SK-N-SH (cell line): ENCODE measurements around the gene PECR. TPM values are rescaled to one million over a fixed set of nuclear protein-coding genes. Genes with fewer than 3 reads are reported as not detected.

Experiments
- CTCF ChIA-PET: fragments of 300-600, 350-600 bp; formaldehyde crosslinking; extraction: SDS; loops from one replicate; lab custom pipeline; 2021; lab: Yijun Ruan, JAX
- POLR2A ChIA-PET: fragments of 350-600 bp; sonication (Branson Sonifier 250); formaldehyde crosslinking; extraction: SDS; loops from one replicate; lab custom pipeline; 2020; ENCODE audit warnings: antibody characterized with exemption, inconsistent platforms; lab: Yijun Ruan, JAX
- DNase-seq: peaks from one replicate; pipeline ENCODE4 v3.0.0; 2012
- H2AFZ ChIP-seq: fragments of 200-600 bp; sonication (generic); 2 replicates; pipeline ENCODE4 v1.8.1; 2016; ENCODE audit warnings: antibody characterized with exemption, mild to moderate bottlenecking, low read depth
- H3F3A ChIP-seq: fragments of 200-600 bp; sonication (generic); replicated peaks from 2 replicates; pipeline ENCODE3; 2016; ENCODE audit warnings: antibody characterized with exemption, mild to moderate bottlenecking; ENCODE audit not compliant: insufficient read depth
- H3K27ac ChIP-seq, 2 experiments: fragments of 200-500 bp in 1 of 2; fragments of 200-600 bp in 1 of 2; sonication (Bioruptor generic) in 1 of 2; sonication (generic), shearing (Covaris generic) in 1 of 2; 2 replicates each; pipeline versions ENCODE4 v1.5.1 to v1.6.1; 2014 to 2016; ENCODE audit warnings: low read depth in 2 of 2, inconsistent platforms in 1 of 2, low read length in 1 of 2, mild to moderate bottlenecking in 1 of 2, mixed read lengths in 1 of 2
- H3K27me3 ChIP-seq: fragments of 200-600 bp; sonication (generic), shearing (Covaris generic); 2 replicates; pipeline ENCODE4 v1.6.1; 2016; ENCODE audit warnings: mixed run types; ENCODE audit not compliant: insufficient read depth
- H3K36me3 ChIP-seq, 2 experiments: fragments of 200-500 bp in 1 of 2; fragments of 200-600 bp in 1 of 2; sonication (Bioruptor generic) in 1 of 2; sonication (generic) in 1 of 2; replicated peaks in 1 of 2; 2 replicates each; pipeline versions ENCODE3 to v1.5.1; 2014 to 2016; ENCODE audit warnings: low read length in 1 of 2, mild to moderate bottlenecking in 1 of 2; ENCODE audit not compliant: insufficient read depth in 2 of 2, control insufficient read depth in 1 of 2
- H3K4me1 ChIP-seq, 2 experiments: fragments of 200-500 bp in 1 of 2; fragments of 200-600 bp in 1 of 2; sonication (Bioruptor generic) in 1 of 2; sonication (generic), shearing (Covaris generic) in 1 of 2; 2 replicates each; pipeline versions ENCODE4 v1.5.1 to v1.6.1; 2014 to 2016; ENCODE audit warnings: low read depth in 1 of 2, low read length in 1 of 2, mixed run types in 1 of 2; ENCODE audit not compliant: insufficient read depth in 2 of 2, control insufficient read depth in 1 of 2
- H3K4me2 ChIP-seq: fragments of 200-600 bp; sonication (generic), shearing (Covaris generic); 2 replicates; pipeline ENCODE4 v1.6.1; 2017; ENCODE audit warnings: mixed run types
- H3K4me3 ChIP-seq, 2 experiments: fragments of 200-500 bp in 1 of 2; fragments of 200-600 bp in 1 of 2; sonication (Bioruptor generic) in 1 of 2; sonication (generic), shearing (Covaris generic) in 1 of 2; 2 replicates each; pipeline versions ENCODE4 v1.5.1 to v1.8.1; 2014 to 2016; ENCODE audit warnings: low read depth in 2 of 2, inconsistent platforms in 1 of 2, low read length in 1 of 2, mild to moderate bottlenecking in 1 of 2, mixed read lengths in 1 of 2, moderate library complexity in 1 of 2
- H3K79me2 ChIP-seq: fragments of 200-600 bp; sonication (generic); 2 replicates; pipeline ENCODE4 v1.8.1; 2017; ENCODE audit warnings: mild to moderate bottlenecking; ENCODE audit not compliant: insufficient read depth
- H3K9ac ChIP-seq: fragments of 200-600 bp; sonication (generic); 2 replicates; pipeline ENCODE4 v1.6.1; 2017; ENCODE audit warnings: mixed run types
- H3K9me2 ChIP-seq: fragments of 200-600 bp; sonication (generic); 2 replicates; pipeline ENCODE4 v1.6.1; 2017; ENCODE audit warnings: mixed run types
- H3K9me3 ChIP-seq: fragments of 200-600 bp; sonication (generic); 2 replicates; pipeline ENCODE4 v1.6.1; 2017; ENCODE audit warnings: mixed run types, mild to moderate bottlenecking, moderate library complexity
- H4K20me1 ChIP-seq: fragments of 200-600 bp; sonication (generic); 2 replicates; pipeline ENCODE4 v1.6.1; 2017; ENCODE audit warnings: mild to moderate bottlenecking, mixed run types; ENCODE audit not compliant: insufficient read depth
- ELF1 ChIP-seq: IDR thresholded peaks from 2 replicates; pipeline ENCODE4 v1.4.0; 2012
- EP300 ChIP-seq, 2 experiments: IDR thresholded peaks; 2 replicates each; pipeline versions ENCODE4 v1.4.0 to v1.6.1; 2012; ENCODE audit warnings: borderline replicate concordance in 1 of 2, low read depth in 1 of 2, low read length in 1 of 2
- EZH2phosphoT487 ChIP-seq: fragments of 200-600 bp; sonication (generic); IDR thresholded peaks from 2 replicates; pipeline ENCODE4 v1.6.1; 2017; ENCODE audit warnings: low read depth, mixed run types, mild to moderate bottlenecking, antibody characterized with exemption, moderate library complexity, borderline replicate concordance
- FOSL2 ChIP-seq: IDR thresholded peaks from 2 replicates; pipeline ENCODE4 v1.4.0; 2012; ENCODE audit warnings: low read depth, mild to moderate bottlenecking, moderate library complexity, borderline replicate concordance
- FOXJ3 ChIP-seq: sonication (generic); formaldehyde crosslinking; IDR thresholded peaks from 2 replicates; pipeline ENCODE4 v1.5.1; 2020; ENCODE audit warnings: mild to moderate bottlenecking, missing genetic modification reagents
- JUND ChIP-seq: IDR thresholded peaks from 2 replicates; pipeline ENCODE4 v1.4.0; 2012
- MXI1 ChIP-seq: IDR thresholded peaks from 2 replicates; pipeline ENCODE4 v1.6.1; 2012; ENCODE audit warnings: mild to moderate bottlenecking, low read depth, low read length, improper control_type of control experiment
- NFIC ChIP-seq: IDR thresholded peaks from 2 replicates; pipeline ENCODE4 v1.4.0; 2012; ENCODE audit warnings: borderline replicate concordance
- NRF1 ChIP-seq: IDR thresholded peaks from 2 replicates; pipeline ENCODE4 v1.6.1; 2012; ENCODE audit warnings: low read depth, mild to moderate bottlenecking, low read length
- POLR2AphosphoS5 ChIP-seq: IDR thresholded peaks from 2 replicates; pipeline ENCODE4 v1.6.1; 2012; ENCODE audit warnings: low read depth, low read length
- RAD21 ChIP-seq: IDR thresholded peaks from 2 replicates; pipeline ENCODE4 v1.6.1; 2012; ENCODE audit warnings: mild to moderate bottlenecking, low read length
- RCOR1 ChIP-seq: fragments of 150-350 bp; IDR thresholded peaks from 2 replicates; pipeline ENCODE4 v1.6.1; 2017; ENCODE audit warnings: antibody characterized with exemption, low read length
- RFX5 ChIP-seq: IDR thresholded peaks from 2 replicates; pipeline ENCODE4 v1.6.1; 2012; ENCODE audit warnings: mild to moderate bottlenecking, improper control_type of control experiment, low read length
- SMC3 ChIP-seq: IDR thresholded peaks from 2 replicates; pipeline ENCODE4 v1.6.1; 2012; ENCODE audit warnings: low read depth, low read length, improper control_type of control experiment
- TCF12 ChIP-seq: IDR thresholded peaks from 2 replicates; pipeline ENCODE4 v1.4.0; 2012
- TEAD4 ChIP-seq: IDR thresholded peaks from 2 replicates; pipeline ENCODE4 v1.4.0; 2012; ENCODE audit warnings: mild to moderate bottlenecking, borderline replicate concordance; ENCODE audit not compliant: insufficient read depth
- YY1 ChIP-seq: IDR thresholded peaks from 2 replicates; pipeline ENCODE4 v1.4.0; 2012; ENCODE audit warnings: low read depth, mild to moderate bottlenecking
- WGBS: methylation state at CpG from one replicate; pipeline ENCODE4 v1.1.6; 2017; ENCODE audit warnings: low lambda C conversion rate; 5-methylcytosine and 5-hydroxymethylcytosine counted together
- polyA plus RNA-seq, 3 experiments: library from polyadenylated mRNA; depleted of rRNA; stranded (reverse); fragments of >200 nt; gene quantifications; 2 replicates each; pipeline ENCODE4 v1.2.3, GENCODE V29; 2012
- TF ChIP-seq, protein P1 (sequence below): IDR thresholded peaks from 2 replicates; pipeline ENCODE4; 2012
- TF ChIP-seq, protein P2 (sequence below): IDR thresholded peaks from 2 replicates; pipeline ENCODE4 v1.4.0; 2012; ENCODE audit warnings: low read depth, borderline replicate concordance
- TF ChIP-seq, protein P3 (sequence below): IDR thresholded peaks from 2 replicates; pipeline ENCODE4 v1.6.1; 2012; ENCODE audit warnings: mild to moderate bottlenecking, low read depth, low read length, moderate library complexity

The PECR gene
- polyA plus RNA-seq, 1 of the 3 experiments (the other 2 are of a cell fraction) = 18.6 TPM

DNA sequence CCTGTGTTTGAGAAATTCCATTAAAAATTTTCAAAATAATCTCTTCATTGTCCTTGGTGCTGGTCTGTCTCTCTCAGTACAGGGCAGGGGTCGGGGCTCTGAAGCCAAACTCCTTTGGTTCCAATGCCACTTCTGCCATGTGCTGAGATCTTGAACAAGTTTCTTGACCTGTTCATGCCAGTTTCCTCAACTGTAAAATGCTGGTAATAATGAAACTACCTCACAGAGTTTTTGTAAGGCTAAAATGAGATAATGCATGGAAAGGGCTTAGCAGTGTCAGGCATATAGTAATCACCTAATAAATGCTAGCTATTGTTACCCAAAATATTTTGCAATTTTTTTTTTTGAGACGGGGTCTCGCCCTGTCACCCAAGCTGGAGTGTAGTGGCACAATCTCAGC is 51.4 kb downstream of the PECR start (continued):
- TF ChIP-seq, protein P1, sequence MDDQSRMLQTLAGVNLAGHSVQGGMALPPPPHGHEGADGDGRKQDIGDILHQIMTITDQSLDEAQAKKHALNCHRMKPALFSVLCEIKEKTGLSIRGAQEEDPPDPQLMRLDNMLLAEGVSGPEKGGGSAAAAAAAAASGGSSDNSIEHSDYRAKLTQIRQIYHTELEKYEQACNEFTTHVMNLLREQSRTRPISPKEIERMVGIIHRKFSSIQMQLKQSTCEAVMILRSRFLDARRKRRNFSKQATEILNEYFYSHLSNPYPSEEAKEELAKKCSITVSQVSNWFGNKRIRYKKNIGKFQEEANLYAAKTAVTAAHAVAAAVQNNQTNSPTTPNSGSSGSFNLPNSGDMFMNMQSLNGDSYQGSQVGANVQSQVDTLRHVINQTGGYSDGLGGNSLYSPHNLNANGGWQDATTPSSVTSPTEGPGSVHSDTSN = no peak
- TF ChIP-seq, all 33 proteins: peak for 0

DNA sequence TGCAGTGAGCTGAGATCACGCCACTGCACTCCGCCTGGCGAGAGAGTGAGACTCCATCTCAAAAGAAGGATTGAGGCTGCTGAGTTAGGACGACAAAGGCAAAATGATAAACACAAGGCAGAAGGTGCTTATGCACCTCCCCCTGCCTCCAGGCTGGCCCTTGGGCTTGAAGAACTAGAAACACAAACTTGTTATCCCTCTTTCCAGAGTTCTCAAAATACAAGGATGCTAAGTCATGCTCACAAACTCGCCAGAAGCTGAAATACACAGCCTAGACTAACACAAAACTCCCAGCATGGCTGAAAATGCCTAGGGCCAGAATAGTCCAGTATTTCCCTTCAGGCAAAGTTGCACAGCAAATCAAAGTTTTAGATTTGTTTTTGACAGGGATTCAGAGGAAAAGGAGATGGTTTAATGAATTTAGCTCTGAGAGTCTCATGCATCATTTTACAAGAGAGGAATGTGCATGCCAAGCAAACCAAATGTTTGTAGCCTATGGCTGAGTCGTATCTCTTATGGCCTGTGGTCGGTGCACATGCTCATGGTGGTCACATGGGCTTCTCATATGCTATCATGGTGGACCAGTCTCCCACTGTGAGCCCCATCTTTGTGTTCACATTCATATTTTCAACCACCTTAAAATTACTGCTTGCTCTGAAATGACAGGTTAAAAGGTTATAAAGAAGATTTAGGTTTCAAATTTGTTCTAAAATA is 52.0 kb downstream of the PECR start:
- Histone ChIP-seq H3K36me3 (peaks cover 0 to 2% of the 10 kb centered on the region in 2 experiments), H3K27ac (no peak overlapping the region), H3K27me3 (no peaks in the 10 kb centered on the region), H2AFZ (no peak overlapping the region), H3K4me2 (no peak overlapping the region), H3F3A (peaks cover 13% of the 10 kb centered on the region), H3K9ac (no peak overlapping the region), H3K79me2 (no peaks in the 10 kb centered on the region), H3K9me2 (no peaks in the 10 kb centered on the region), H4K20me1 (no peaks in the 10 kb centered on the region), H3K9me3 (no peaks in the 10 kb centered on the region), H3K4me1 (0 out of 4 replicates have a peak, but pooled peaks cover 0 to 2% of the 10 kb centered on the region in 2 experiments), H3K4me3 (no peak overlapping the region)
- no peak for TF ChIP-seq RCOR1
- TF ChIP-seq, protein P2, sequence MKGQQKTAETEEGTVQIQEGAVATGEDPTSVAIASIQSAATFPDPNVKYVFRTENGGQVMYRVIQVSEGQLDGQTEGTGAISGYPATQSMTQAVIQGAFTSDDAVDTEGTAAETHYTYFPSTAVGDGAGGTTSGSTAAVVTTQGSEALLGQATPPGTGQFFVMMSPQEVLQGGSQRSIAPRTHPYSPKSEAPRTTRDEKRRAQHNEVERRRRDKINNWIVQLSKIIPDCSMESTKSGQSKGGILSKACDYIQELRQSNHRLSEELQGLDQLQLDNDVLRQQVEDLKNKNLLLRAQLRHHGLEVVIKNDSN = peak; percentile 35; the same call in 1 of the 2 replicates
- no peak for TF ChIP-seq EZH2phosphoT487
- ChIA-PET CTCF (no interaction called here), POLR2A (no interaction called here)
- 93% methylated on average over 6 of the region's 7 CpGs for whole genome bisulfite sequencing
- DNase-seq = no peak

DNA sequence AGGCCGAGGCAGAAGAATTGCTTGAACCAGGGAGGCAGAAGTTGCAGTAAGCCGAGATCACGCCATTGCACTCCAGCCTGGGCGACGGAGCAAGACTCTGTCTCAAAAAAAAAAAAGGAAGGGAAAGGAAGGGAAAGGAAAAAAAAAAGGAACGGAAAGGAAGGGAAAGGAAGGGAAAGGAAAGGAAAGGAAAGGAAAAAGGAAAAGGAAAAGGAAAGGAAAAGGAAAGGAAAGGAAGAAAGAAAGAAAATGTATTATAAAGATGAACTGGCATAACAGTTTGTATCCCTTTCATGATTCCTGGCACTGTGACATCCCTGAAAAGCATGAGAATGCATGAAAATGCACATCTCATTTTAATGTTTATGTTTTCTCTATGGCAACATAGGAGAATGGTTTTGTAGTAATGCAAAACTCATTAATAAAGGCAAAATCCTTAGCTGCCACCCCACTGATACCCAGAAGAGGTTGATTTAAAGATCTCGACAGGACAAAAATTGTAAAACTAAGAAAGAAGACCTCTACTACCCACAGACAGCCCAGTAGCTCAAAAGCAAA is 56.8 kb downstream of the PECR start:
- Histone ChIP-seq H3F3A (no peaks in the 10 kb centered on the region), H3K9me2 (no peaks in the 10 kb centered on the region), H3K4me2 (no peak overlapping the region), H3K36me3 (peaks cover 0 to 2% of the 10 kb centered on the region in 2 experiments), H3K27me3 (no peaks in the 10 kb centered on the region), H3K27ac (no peak overlapping the region), H3K4me1 (no peaks in the 10 kb centered on the region), H4K20me1 (no peaks in the 10 kb centered on the region), H3K4me3 (no peak overlapping the region), H3K79me2 (no peaks in the 10 kb centered on the region), H2AFZ (no peak overlapping the region), H3K9me3 (no peaks in the 10 kb centered on the region), H3K9ac (no peak overlapping the region)
- DNase-seq = no peak
- CTCF ChIA-PET = interaction anchor here (0.6 to 11.7 kb wide), 3 partner anchors 10 to 76 kb away, joined by 3 to 109 read pairs (median 47); no protein-coding TSS in a partner anchor
- POLR2A ChIA-PET = no interaction called here
- no peak for TF ChIP-seq TEAD4
- TF ChIP-seq RFX5 = no peak
- no peak for TF ChIP-seq YY1
- TF ChIP-seq POLR2AphosphoS5 = no peak
- no peak for TF ChIP-seq SMC3
- TF ChIP-seq NFIC = no peak
- no peak for TF ChIP-seq FOXJ3 (CRISPR knock-in tag)
- no peak for TF ChIP-seq EP300 (IDR thresholded peaks at IDR 0.05; ENCODE audit: borderline replicate concordance in 1 of 2, low read depth in 1 of 2, low read length in 1 of 2)
- no peak for TF ChIP-seq RAD21
- no peak for TF ChIP-seq EZH2phosphoT487
- no peak for TF ChIP-seq TCF12
- TF ChIP-seq, protein P3, sequence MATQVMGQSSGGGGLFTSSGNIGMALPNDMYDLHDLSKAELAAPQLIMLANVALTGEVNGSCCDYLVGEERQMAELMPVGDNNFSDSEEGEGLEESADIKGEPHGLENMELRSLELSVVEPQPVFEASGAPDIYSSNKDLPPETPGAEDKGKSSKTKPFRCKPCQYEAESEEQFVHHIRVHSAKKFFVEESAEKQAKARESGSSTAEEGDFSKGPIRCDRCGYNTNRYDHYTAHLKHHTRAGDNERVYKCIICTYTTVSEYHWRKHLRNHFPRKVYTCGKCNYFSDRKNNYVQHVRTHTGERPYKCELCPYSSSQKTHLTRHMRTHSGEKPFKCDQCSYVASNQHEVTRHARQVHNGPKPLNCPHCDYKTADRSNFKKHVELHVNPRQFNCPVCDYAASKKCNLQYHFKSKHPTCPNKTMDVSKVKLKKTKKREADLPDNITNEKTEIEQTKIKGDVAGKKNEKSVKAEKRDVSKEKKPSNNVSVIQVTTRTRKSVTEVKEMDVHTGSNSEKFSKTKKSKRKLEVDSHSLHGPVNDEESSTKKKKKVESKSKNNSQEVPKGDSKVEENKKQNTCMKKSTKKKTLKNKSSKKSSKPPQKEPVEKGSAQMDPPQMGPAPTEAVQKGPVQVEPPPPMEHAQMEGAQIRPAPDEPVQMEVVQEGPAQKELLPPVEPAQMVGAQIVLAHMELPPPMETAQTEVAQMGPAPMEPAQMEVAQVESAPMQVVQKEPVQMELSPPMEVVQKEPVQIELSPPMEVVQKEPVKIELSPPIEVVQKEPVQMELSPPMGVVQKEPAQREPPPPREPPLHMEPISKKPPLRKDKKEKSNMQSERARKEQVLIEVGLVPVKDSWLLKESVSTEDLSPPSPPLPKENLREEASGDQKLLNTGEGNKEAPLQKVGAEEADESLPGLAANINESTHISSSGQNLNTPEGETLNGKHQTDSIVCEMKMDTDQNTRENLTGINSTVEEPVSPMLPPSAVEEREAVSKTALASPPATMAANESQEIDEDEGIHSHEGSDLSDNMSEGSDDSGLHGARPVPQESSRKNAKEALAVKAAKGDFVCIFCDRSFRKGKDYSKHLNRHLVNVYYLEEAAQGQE = no peak
- TF ChIP-seq, protein P2 = no peak
- TF ChIP-seq JUND = no peak
- TF ChIP-seq MXI1 = no peak
- no peak for TF ChIP-seq ELF1
- no peak for TF ChIP-seq NRF1
- TF ChIP-seq FOSL2 = no peak
- WGBS = 94% methylated on average over 7 of the region's 7 CpGs
